ENCODE measurements around the gene MTURN.
"Not testable (repeated sequence)": the region's sequence is repeated elsewhere in the genome, so short reads cannot be mapped to it uniquely, and the experiment has no call there.

The MTURN gene

GRCh38 chr7:30134611-30135300, at the start of gene MTURN:
Gene MTURN (plus strand): TSS chr7:30134986. CDS start chr7:30135137, 151 bp downstream.
- Histone ChIP-seq H3K27me3 (peaks cover 33% of the 10 kb centered on the region), H4K20me1 (peaks cover 23% of the 10 kb centered on the region), H3K36me3 (peaks cover 4% of the 10 kb centered on the region; the same call in 1 of the 2 replicates), H3K4me3 (peak within 1 kb of the TSS; percentile 95), H3K9ac (peak within 1 kb of the TSS; percentile 77), H3K9me3 (no peaks in the 10 kb centered on the region), H3K4me2 (peak within 1 kb of the TSS; percentile 100), H3K4me1 (no peaks in the 10 kb centered on the region), H3K27ac (peak within 1 kb of the TSS; percentile 35; the same call in 1 of the 2 replicates)
- TF ChIP-seq Cebpa-rat (IDR thresholded peaks at IDR 0.05): no peak

GRCh38 chr7:30086529-30086928, 48.3 kb upstream of the MTURN start:
- Histone ChIP-seq H3K9ac (no peak overlapping the region), H3K4me2 (no peak overlapping the region), H3K36me3 (peaks cover 47% of the 10 kb centered on the region), H4K20me1 (no peaks in the 10 kb centered on the region), H3K4me3 (no peak overlapping the region), H3K4me1 (no peaks in the 10 kb centered on the region), H3K27me3 (no peaks in the 10 kb centered on the region), H3K27ac (no peak overlapping the region), H3K9me3 (no peaks in the 10 kb centered on the region)
- no peak for TF ChIP-seq Cebpa-rat (IDR thresholded peaks at IDR 0.05)

GRCh38 chr7:30087371-30087770, 47.4 kb upstream of the MTURN start:
- Histone ChIP-seq H3K36me3 (peaks cover 42% of the 10 kb centered on the region), H3K4me1 (no peaks in the 10 kb centered on the region), H3K4me2 (no peak overlapping the region), H3K27me3 (no peaks in the 10 kb centered on the region), H3K9ac (no peak overlapping the region), H3K4me3 (no peak overlapping the region), H4K20me1 (no peaks in the 10 kb centered on the region), H3K9me3 (no peaks in the 10 kb centered on the region), H3K27ac (no peak overlapping the region)
- no peak for TF ChIP-seq Cebpa-rat (IDR thresholded peaks at IDR 0.05)

GRCh38 chr7:30088362-30088761, 46.4 kb upstream of the MTURN start:
- H3K9me3 ChIP-seq: no peaks in the 10 kb centered on the region
- H4K20me1 ChIP-seq: no peaks in the 10 kb centered on the region
- H3K4me3 ChIP-seq: no peak overlapping the region
- H3K4me1 ChIP-seq: no peaks in the 10 kb centered on the region
- TF ChIP-seq Cebpa-rat (IDR thresholded peaks at IDR 0.05): no peak
- H3K4me2 ChIP-seq: no peak overlapping the region
- H3K27me3 ChIP-seq: no peaks in the 10 kb centered on the region
- H3K27ac ChIP-seq: no peak overlapping the region
- peaks cover 44% of the 10 kb centered on the region for H3K36me3 ChIP-seq
- no peak overlapping the region for H3K9ac ChIP-seq

GRCh38 chr7:30090111-30090510, 44.7 kb upstream of the MTURN start:
- no peak for TF ChIP-seq Cebpa-rat (IDR thresholded peaks at IDR 0.05)
- Histone ChIP-seq H3K9ac (no peak overlapping the region), H3K4me3 (no peak overlapping the region), H3K27ac (no peak overlapping the region), H3K9me3 (no peaks in the 10 kb centered on the region), H3K4me1 (no peaks in the 10 kb centered on the region), H3K27me3 (no peaks in the 10 kb centered on the region), H3K36me3 (peaks cover 35% of the 10 kb centered on the region), H3K4me2 (no peak overlapping the region), H4K20me1 (no peaks in the 10 kb centered on the region)

- no peak overlapping the region for H3K4me3 ChIP-seq
- peaks cover under 1% of the 10 kb centered on the region; the same call in 1 of the 2 replicates for H3K9me3 ChIP-seq
- H3K4me2 ChIP-seq: no peak overlapping the region
- H4K20me1 ChIP-seq: no peaks in the 10 kb centered on the region
- peaks cover 21% of the 10 kb centered on the region for H3K36me3 ChIP-seq
- H3K27ac ChIP-seq: no peak overlapping the region
- no peaks in the 10 kb centered on the region for H3K4me1 ChIP-seq
- no peaks in the 10 kb centered on the region for H3K27me3 ChIP-seq
- no peak for TF ChIP-seq Cebpa-rat (IDR thresholded peaks at IDR 0.05)
- H3K9ac ChIP-seq: no peak overlapping the region
Measured at GRCh38 chr7:30091491-30091912, 43.3 kb upstream of the MTURN start.

GRCh38 chr7:30091987-30092386, 42.8 kb upstream of the MTURN start:
- no peaks in the 10 kb centered on the region for H3K4me1 ChIP-seq
- peaks cover 17% of the 10 kb centered on the region for H3K36me3 ChIP-seq
- H3K9ac ChIP-seq: no peak overlapping the region
- H4K20me1 ChIP-seq: no peaks in the 10 kb centered on the region
- H3K27me3 ChIP-seq: no peaks in the 10 kb centered on the region
- TF ChIP-seq Cebpa-rat (IDR thresholded peaks at IDR 0.05): no peak
- no peak overlapping the region for H3K4me3 ChIP-seq
- peaks cover 5% of the 10 kb centered on the region for H3K9me3 ChIP-seq
- H3K27ac ChIP-seq: no peak overlapping the region
- no peak overlapping the region for H3K4me2 ChIP-seq

GRCh38 chr7:30093420-30093952, 41.3 kb upstream of the MTURN start:
- H3K36me3 ChIP-seq: peaks cover 13% of the 10 kb centered on the region

GRCh38 chr7:30098599-30098998, 36.2 kb upstream of the MTURN start:
- H3K4me3 ChIP-seq, H3K27me3 ChIP-seq, H3K4me1 ChIP-seq, H3K9ac ChIP-seq, H3K4me2 ChIP-seq, H4K20me1 ChIP-seq, H3K27ac ChIP-seq: not testable (repeated sequence)
- Histone ChIP-seq H3K9me3 (peaks cover 37% of the 10 kb centered on the region), H3K36me3 (peaks cover 27% of the 10 kb centered on the region)

More at GRCh38 chr7:30093420-30093952, 41.3 kb upstream of the MTURN start:
- Histone ChIP-seq H3K4me2 (no peak overlapping the region), H3K9me3 (peaks cover 19% of the 10 kb centered on the region), H3K27me3 (no peaks in the 10 kb centered on the region), H3K4me3 (no peak overlapping the region), H3K9ac (no peak overlapping the region), H4K20me1 (no peaks in the 10 kb centered on the region), H3K4me1 (no peaks in the 10 kb centered on the region), H3K27ac (no peak overlapping the region)
- no peak for TF ChIP-seq Cebpa-rat (IDR thresholded peaks at IDR 0.05)

- H3K4me2 ChIP-seq: no peak overlapping the region
- no peak overlapping the region for H3K27ac ChIP-seq
- no peaks in the 10 kb centered on the region for H3K4me1 ChIP-seq
- no peaks in the 10 kb centered on the region for H4K20me1 ChIP-seq
- H3K4me3 ChIP-seq: no peak overlapping the region
- no peak overlapping the region for H3K9ac ChIP-seq
- no peaks in the 10 kb centered on the region for H3K27me3 ChIP-seq
- peaks cover 27% of the 10 kb centered on the region for H3K36me3 ChIP-seq
- TF ChIP-seq Cebpa-rat (IDR thresholded peaks at IDR 0.05): no peak
- H3K9me3 ChIP-seq: peaks cover 29% of the 10 kb centered on the region
Measured at GRCh38 chr7:30102281-30102680, 32.5 kb upstream of the MTURN start.
